ENCODE measurements around the gene VPS36.
A peak's percentile ranks its signal among the peaks of the same experiment; 100 is the strongest.

DNA sequence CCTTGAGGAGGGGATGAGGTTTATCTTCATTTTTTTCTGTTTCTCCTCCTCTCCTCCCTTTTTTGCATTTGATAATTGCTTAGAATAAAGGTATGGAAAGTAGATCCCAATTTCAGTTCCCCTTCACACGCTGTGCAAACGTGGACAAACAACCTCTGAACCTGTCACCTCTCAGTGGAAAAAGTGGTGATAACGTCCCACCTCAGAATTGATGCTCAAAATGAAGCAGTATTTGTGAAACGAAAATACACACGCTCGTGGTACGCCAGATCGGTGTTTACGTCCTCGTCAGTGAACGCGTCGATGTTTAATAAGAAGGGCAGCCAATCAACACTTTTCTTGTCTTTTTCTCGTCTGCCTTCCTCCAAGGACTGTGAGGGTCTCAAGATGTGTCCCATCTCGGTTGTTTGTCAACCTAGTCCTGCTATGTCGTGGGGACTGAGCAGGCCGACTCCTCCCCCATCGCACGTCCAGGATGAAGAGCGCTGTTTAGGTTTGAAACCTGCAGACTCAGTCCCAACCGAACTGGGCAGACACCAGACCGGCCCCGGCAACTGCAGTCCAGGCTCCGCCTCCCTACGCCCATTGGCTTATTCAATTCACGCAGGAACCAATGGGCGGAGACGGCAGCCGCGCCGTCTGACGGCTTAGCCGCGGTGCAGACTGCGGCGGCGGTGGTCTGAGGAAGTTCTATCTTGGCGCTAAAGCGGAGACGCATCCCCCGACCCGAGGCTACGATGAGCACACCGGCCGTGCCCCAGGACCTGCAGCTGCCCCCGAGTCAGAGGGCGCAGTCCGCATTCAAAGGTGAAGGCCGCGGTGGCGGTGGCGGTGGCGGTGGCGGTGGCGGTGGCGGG lies 4.6 kb upstream of the VPS36 start, which contains the start of gene CKAP2:
- TF ChIP-seq EP300 (IDR thresholded peaks at IDR 0.05) (no peak), POLR2A (IDR thresholded peaks at IDR 0.05; ENCODE audit: low read depth) (peak; percentile 35), POLR2AphosphoS5 (IDR thresholded peaks at IDR 0.05) (peak; percentile 84 to 85)
- TF ChIP-seq, protein P1, sequence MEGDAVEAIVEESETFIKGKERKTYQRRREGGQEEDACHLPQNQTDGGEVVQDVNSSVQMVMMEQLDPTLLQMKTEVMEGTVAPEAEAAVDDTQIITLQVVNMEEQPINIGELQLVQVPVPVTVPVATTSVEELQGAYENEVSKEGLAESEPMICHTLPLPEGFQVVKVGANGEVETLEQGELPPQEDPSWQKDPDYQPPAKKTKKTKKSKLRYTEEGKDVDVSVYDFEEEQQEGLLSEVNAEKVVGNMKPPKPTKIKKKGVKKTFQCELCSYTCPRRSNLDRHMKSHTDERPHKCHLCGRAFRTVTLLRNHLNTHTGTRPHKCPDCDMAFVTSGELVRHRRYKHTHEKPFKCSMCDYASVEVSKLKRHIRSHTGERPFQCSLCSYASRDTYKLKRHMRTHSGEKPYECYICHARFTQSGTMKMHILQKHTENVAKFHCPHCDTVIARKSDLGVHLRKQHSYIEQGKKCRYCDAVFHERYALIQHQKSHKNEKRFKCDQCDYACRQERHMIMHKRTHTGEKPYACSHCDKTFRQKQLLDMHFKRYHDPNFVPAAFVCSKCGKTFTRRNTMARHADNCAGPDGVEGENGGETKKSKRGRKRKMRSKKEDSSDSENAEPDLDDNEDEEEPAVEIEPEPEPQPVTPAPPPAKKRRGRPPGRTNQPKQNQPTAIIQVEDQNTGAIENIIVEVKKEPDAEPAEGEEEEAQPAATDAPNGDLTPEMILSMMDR (IDR thresholded peaks at IDR 0.05) = peak in 1 of 3 experiments; percentile 11
